Aorta (tissue), 5 donors: ENCODE measurements around the gene BCL2L14. TPM values are rescaled to one million over a fixed set of nuclear protein-coding genes. Genes with fewer than 3 reads are reported as not detected.

Experiments
- ATAC-seq: fragments of 200-7000 bp; cut with Tn5 transposase; one replicate; pipeline ENCODE4 v1.9.1; 2022; ENCODE audit warnings: moderate library complexity; ENCODE audit not compliant: low FRiP score
- DNase-seq, 2 donors: peaks; one replicate each; pipeline ENCODE4 v3.0.0-alpha.2; 2020
- H3K27ac ChIP-seq, 2 donors: one replicate each; pipeline ENCODE4 v1.5.1; 2013; ENCODE audit warnings: low read length in 2 of 2, mild to moderate bottlenecking in 2 of 2, moderate library complexity in 2 of 2, control low read depth in 1 of 2, inconsistent platforms in 1 of 2, low read depth in 1 of 2
- H3K27me3 ChIP-seq, 2 donors: one replicate each; pipeline ENCODE4 v1.6.1; 2013; ENCODE audit warnings: control low read depth in 1 of 2, low read length in 1 of 2, mild to moderate bottlenecking in 1 of 2, moderate library complexity in 1 of 2; ENCODE audit not compliant: insufficient read depth in 2 of 2, control insufficient read depth in 1 of 2
- H3K36me3 ChIP-seq, 2 donors: one replicate each; pipeline ENCODE4 v1.6.1; 2013; ENCODE audit warnings: control low read depth in 1 of 2, low read length in 1 of 2, mild to moderate bottlenecking in 1 of 2; ENCODE audit not compliant: insufficient read depth in 2 of 2, control insufficient read depth in 1 of 2
- H3K4me1 ChIP-seq, 2 donors: one replicate each; pipeline ENCODE4 v1.6.1; 2013; ENCODE audit warnings: low read length in 2 of 2, control low read depth in 1 of 2, mild to moderate bottlenecking in 1 of 2, moderate library complexity in 1 of 2; ENCODE audit not compliant: insufficient read depth in 2 of 2, control insufficient read depth in 1 of 2
- H3K4me3 ChIP-seq, 2 donors: one replicate each; pipeline ENCODE4 v1.5.1; 2013; ENCODE audit warnings: low read length in 2 of 2, control low read depth in 1 of 2, mild to moderate bottlenecking in 1 of 2
- H3K9me3 ChIP-seq: one replicate; pipeline ENCODE4 v1.6.1; 2013; ENCODE audit warnings: mild to moderate bottlenecking, low read length; ENCODE audit not compliant: control insufficient read depth
- WGBS, 2 donors: extraction: QIAGEN DNeasy Blood & Tissue Kit; methylation state at CpG; one replicate each; pipeline ENCODE4 v1.1.7; 2013; 5-methylcytosine and 5-hydroxymethylcytosine counted together
- intact Hi-C, 2 donors: fragments of 100-400 bp; cut with DNase I; formaldehyde crosslinking; loops; one replicate each; pipeline versions ENCODE4 v1.14.2 to v1.15.0; 2022
- long read RNA-seq, 2 donors: library from polyadenylated mRNA; unstranded; transcript quantifications; one replicate each; pipeline ENCODE4 v2.0.0, GENCODE V29; 2020 to 2021
- polyA plus RNA-seq, 2 donors: library from polyadenylated mRNA; stranded (reverse); fragments of 200-250 nt; gene quantifications; one replicate each; pipeline ENCODE4 v1.2.3, GENCODE V29; 2013
- total RNA-seq, 2 donors: library from RNA; stranded (reverse); fragmentation: NEBNext Ultra II Directional; extraction: Animal tissue kit (Norgen Biotek cat#: 25700); gene quantifications; one replicate each; pipeline ENCODE4 v1.2.1, GENCODE V29; 2021
- donor health status: healthy with polysubstance abuse.
- donor health status: Bipolar disorder and iron deficiency.
- donor health status: DM: no; HTN: no; CAD: no.
- donor health status: DM: no; HTN: no; CAD: no.
- donor health status: DM: yes; HTN: yes; CAD: no.

Gene BCL2L14, protein sequence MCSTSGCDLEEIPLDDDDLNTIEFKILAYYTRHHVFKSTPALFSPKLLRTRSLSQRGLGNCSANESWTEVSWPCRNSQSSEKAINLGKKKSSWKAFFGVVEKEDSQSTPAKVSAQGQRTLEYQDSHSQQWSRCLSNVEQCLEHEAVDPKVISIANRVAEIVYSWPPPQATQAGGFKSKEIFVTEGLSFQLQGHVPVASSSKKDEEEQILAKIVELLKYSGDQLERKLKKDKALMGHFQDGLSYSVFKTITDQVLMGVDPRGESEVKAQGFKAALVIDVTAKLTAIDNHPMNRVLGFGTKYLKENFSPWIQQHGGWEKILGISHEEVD
- not detected for total RNA-seq
- 1 to 10 TPM in 1 of 2 donors, not detected in 1; 4.0 TPM for polyA plus RNA-seq
- long read RNA-seq, donor 1, partial matches to known transcripts, result 0 of 7 reads
- long read RNA-seq, donor 1, other reads (novel, unspliced or antisense), result 7 of 7 reads
- long read RNA-seq, donor 2, partial matches to known transcripts, result 0 of 18 reads
- long read RNA-seq, donor 2, other reads (novel, unspliced or antisense), result 18 of 18 reads

DNA sequence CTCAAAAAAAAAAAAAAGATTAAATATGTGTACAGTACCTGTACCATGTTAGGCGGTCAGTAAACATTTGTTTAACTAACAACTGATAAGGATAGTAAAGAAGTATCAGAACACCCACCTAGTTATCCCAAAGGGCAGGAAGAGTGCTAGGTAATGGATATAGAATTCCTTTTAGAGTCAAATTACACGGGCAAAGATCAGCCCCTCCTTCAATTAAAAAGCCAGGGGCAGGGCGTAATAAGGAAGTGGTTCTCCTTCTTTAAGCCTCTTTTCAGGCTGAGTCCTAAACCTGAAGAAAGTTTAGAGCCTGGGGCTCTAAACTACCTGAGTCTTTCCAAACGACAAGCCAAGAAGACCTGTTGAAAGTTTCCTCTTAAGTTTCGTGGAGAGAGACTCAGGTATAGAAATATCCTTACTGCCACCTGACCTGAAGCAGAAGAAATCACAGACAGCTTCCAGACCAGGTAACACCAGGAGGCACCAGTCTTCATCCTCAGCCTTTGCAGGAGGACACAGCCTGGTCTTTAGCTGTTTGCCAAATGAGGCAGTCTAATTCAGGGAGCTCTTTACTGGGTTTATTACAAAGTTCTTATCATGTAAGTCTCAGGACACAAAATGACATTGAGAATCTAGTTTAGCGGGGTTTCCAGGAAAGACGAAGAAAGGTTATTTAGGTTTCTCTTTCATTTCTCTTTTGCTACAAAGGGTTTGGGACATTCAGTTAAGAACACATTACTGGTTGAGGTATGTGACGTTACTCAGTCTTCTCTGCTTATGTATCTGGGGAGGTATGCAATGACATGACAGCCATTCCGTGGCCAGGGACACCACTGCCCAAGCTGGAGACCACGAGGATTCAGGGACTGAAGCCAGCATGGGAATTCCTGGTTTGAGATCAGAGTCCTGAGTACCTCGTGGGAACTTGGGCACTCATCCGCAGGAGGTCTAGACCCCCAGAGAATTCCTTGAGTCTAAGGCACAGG is at the start of gene BCL2L14:
BCL2L14 (plus strand) TSS at position 266 of the 983 bp plus-strand sequence. CDS start 8,367 bp downstream, outside the sequence.
- ATAC-seq (no peak), DNase-seq (no peak)
- no peak within 1 kb of the TSS for H3K27ac ChIP-seq
- H3K27me3 ChIP-seq, result peaks cover 0 to 1% of the 10 kb centered on the region in 2 donors
- no peaks in the 10 kb centered on the region for H3K36me3 ChIP-seq
- 53 to 61% methylated on average over 12 of the region's 12 CpGs for WGBS, 2 donors
- intact Hi-C loops, result no loop called here
- no peaks in the 10 kb centered on the region for H3K4me1 ChIP-seq
- no peaks in the 10 kb centered on the region for H3K9me3 ChIP-seq
- no peak within 1 kb of the TSS for H3K4me3 ChIP-seq

DNA sequence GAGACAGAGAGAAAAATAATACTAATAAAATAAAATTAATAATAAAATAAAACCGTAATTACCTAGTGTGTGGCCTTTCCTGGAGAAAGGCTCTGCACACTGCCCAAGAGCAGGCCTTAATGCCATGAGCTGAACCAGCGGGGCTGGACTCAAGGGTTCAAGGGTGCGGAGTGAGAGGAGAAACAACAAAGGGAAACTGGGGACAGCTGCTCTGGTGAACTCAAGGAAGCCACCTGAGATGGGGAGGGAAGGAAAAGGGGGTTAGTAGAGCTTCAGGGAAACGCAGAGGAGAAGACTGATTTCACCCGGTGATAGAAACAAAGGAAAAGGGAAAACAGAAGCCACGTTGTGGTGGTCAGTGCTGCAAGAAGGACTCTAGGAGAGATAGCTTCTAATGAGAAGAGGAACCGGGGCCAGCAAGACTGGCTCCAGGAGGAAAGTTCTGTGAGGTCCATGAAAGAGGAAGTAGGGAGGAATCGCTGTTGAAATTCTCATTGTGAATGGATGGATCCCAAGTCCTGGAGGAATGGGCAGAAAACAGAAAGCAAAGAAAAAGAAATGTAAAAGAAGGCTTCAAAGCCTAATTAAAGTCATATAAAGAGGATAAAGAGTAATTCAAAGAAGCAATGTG is 48.3 kb upstream of the BCL2L14 start:
- H3K27me3 ChIP-seq, result no peaks in the 10 kb centered on the region
- WGBS, 2 donors, result 92 to 94% methylated on average over 8 of the region's 8 CpGs
- H3K27ac ChIP-seq, result no peak overlapping the region
- no peaks in the 10 kb centered on the region for H3K9me3 ChIP-seq
- ATAC-seq (no peak), DNase-seq (no peak)
- H3K4me1 ChIP-seq, result no peaks in the 10 kb centered on the region
- no peak overlapping the region for H3K4me3 ChIP-seq
- intact Hi-C loops, result no loop called here
- no peaks in the 10 kb centered on the region for H3K36me3 ChIP-seq

DNA sequence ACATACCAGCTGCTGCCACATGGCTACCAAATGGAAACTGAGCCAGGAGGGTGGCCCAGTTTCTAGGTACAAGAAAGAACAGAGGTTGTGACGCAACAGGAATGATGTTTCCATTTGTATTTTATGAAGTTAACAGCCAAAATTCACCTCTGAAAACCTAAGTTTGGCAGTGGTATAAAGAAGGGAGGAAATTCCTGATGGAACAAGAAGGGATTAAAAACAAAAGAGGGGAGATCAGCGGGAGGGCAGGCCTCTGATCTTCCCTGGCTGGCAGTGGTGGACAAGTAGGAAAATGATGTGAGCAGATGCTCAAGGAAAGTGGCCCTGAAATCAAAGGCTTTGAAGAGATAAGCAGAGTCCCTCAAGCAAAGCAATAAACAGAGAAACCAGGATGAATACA is 47.3 kb upstream of the BCL2L14 start:
- H3K4me3 ChIP-seq, result no peak overlapping the region
- H3K4me1 ChIP-seq, result no peaks in the 10 kb centered on the region
- H3K9me3 ChIP-seq, result no peaks in the 10 kb centered on the region
- intact Hi-C loops, result no loop called here
- DNase-seq (no peak), ATAC-seq (no peak)
- no peaks in the 10 kb centered on the region for H3K36me3 ChIP-seq
- H3K27ac ChIP-seq, result no peak overlapping the region
- no peaks in the 10 kb centered on the region for H3K27me3 ChIP-seq
- 45 to 88% methylated on average over 1 to 2 of the region's 2 CpGs for WGBS, 2 donors

DNA sequence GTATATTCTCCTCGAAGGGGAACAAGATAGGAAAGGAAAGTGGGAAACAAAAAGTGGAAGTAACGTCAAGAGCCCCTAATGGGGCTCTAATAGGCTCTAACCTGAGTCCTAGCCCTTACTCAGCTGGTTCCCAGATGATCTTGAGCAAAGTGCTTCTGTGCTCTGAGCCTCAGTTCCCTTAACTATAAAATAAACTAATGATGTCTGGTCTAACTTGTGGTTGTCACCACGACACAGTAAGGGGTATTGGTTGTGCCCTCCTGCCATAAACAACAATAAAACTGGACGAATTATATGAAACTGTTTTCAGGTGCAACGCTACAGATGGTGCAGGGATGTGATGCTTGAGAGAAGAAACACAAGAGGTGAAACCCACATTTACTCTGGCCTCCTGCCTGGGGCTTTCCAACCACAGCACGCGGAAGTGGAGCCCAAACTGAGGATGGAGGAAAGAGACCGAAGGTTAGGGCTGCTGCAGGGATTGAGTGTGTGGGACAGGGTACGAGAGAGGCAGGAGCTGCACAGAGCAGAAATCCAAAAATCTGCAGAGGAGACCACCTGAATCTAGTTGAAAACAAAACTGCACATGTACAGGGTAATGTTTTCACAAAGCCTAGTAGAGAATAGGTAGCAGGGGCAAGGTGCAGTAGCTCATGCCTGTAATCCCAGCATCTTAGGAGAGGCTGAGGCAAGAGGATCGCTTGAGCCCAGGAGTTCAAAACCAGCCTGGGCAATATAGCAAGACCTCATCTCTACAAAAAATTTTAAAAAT is 45.6 kb upstream of the BCL2L14 start:
- WGBS, 2 donors, result 82 to 88% methylated on average over 10 of the region's 10 CpGs
- H3K9me3 ChIP-seq, result no peaks in the 10 kb centered on the region
- intact Hi-C loops, result no loop called here
- H3K27me3 ChIP-seq, result no peaks in the 10 kb centered on the region
- H3K4me1 ChIP-seq, result no peaks in the 10 kb centered on the region
- no peak overlapping the region for H3K4me3 ChIP-seq
- H3K27ac ChIP-seq, result no peak overlapping the region
- H3K36me3 ChIP-seq, result no peaks in the 10 kb centered on the region
- DNase-seq, result no peak
- no peak for ATAC-seq

DNA sequence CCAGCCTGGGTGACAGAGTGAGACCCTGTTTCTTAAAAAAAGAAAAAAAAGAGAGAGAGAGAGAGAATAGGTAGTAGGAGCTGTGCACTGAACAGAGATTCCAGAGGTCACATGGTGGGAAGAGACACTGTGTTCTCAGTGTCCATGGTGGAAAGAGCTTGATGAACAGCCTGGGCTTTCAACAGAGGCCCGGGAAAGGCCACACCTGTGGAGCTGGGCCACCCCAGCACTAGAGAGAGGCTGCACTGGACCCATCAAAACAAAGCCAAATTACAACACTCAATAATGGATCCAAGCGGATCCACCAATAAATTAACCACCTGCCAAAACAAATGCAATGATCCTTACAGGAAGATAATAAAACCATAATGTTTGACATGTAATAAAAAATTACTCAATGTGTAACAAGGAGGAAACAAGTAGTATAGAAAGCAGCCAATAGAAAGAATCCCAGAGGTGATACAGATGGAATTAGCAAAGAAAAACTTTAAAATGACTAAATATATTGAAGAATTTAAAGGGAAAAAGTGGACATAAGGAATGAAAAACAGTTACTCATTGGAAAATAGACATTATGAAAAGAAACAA is 44.8 kb upstream of the BCL2L14 start:
- intact Hi-C loops, result no loop called here
- WGBS, 2 donors, result 87 to 91% methylated on average over 2 of the region's 2 CpGs
- H3K27ac ChIP-seq, result no peak overlapping the region

DNA sequence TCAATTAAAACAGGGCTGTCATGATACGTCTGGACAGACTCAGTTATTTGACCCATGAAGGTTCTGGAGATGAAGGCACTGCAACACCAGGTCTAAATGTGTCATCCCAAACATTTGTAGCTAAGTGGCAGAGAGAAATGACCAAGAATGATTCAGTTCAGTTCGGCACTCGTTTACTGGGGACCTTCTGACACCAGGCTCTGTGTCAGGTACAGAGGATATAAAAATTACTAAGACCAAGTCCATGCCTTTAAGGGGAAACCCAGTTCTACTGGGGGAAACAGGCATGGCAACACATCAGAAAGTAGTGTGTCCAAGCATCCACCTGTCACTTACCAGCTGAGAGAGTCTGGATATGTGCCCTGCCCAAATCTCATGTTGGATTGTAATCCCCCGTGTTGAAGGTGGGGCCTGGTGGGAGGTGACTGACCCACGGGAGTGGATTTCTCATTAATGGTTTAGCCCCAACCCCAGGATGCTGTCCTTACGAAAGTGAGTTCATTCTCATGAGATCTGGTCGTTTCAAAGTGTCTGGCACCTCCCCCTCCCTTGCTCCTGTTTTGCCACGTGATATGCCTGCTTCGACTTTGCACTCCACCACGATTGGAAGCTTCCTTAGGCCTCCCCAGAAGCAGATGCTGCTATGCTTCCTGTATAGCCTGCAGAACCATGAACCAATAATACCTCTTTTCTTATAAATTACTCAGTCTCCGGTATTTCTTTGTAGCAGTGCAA is 41.9 kb upstream of the BCL2L14 start:
- H3K36me3 ChIP-seq, result no peaks in the 10 kb centered on the region
- no peaks in the 10 kb centered on the region for H3K4me1 ChIP-seq
- no peak overlapping the region for H3K4me3 ChIP-seq
- H3K9me3 ChIP-seq, result no peaks in the 10 kb centered on the region
- DNase-seq, result no peak
- 86 to 88% methylated on average over 11 of the region's 11 CpGs for WGBS, 2 donors
- H3K27ac ChIP-seq, result no peak overlapping the region
- no peaks in the 10 kb centered on the region for H3K27me3 ChIP-seq
- intact Hi-C loops, result no loop called here
- no peak for ATAC-seq

More for the DNA sequence above, 44.8 kb upstream of the BCL2L14 start:
- ATAC-seq (no peak), DNase-seq (no peak)
- Histone ChIP-seq H3K36me3 (no peaks in the 10 kb centered on the region), H3K9me3 (no peaks in the 10 kb centered on the region), H3K27me3 (no peaks in the 10 kb centered on the region), H3K4me1 (no peaks in the 10 kb centered on the region), H3K4me3 (no peak overlapping the region)

DNA sequence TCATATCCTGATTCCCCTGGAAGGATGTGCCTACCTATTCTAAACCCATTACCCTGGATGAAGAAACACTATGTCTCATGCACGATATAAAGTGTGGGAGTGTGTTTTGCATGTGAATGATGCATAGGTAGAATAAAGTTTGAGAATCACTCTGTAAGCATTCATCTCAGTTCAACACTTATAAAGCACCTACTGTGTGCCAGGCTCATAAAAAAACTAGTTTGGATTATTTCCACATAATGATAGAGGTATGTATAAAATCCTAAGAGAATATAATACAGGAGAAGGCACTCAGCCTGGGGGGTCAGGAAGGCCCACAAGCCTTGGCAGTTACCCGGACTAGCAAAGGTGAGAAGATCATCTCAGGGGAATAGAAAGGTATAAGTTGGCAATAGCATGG is 41.1 kb upstream of the BCL2L14 start:
- Histone ChIP-seq H3K36me3 (no peaks in the 10 kb centered on the region), H3K9me3 (no peaks in the 10 kb centered on the region), H3K27me3 (no peaks in the 10 kb centered on the region), H3K4me1 (no peaks in the 10 kb centered on the region), H3K27ac (no peak overlapping the region), H3K4me3 (no peak overlapping the region)
- 97 to 98% methylated on average over 2 of the region's 2 CpGs for WGBS, 2 donors
- DNase-seq, result no peak
- no peak for ATAC-seq
- intact Hi-C loops, result loop anchor here (2.0 to 10.0 kb wide), 4 partner anchors 265 to 475 kb away; partner anchors contain the start of gene ETV6 (in 1 of the 2)
